ENCODE data around the gene ISYNA1.

The ISYNA1 gene

DNA sequence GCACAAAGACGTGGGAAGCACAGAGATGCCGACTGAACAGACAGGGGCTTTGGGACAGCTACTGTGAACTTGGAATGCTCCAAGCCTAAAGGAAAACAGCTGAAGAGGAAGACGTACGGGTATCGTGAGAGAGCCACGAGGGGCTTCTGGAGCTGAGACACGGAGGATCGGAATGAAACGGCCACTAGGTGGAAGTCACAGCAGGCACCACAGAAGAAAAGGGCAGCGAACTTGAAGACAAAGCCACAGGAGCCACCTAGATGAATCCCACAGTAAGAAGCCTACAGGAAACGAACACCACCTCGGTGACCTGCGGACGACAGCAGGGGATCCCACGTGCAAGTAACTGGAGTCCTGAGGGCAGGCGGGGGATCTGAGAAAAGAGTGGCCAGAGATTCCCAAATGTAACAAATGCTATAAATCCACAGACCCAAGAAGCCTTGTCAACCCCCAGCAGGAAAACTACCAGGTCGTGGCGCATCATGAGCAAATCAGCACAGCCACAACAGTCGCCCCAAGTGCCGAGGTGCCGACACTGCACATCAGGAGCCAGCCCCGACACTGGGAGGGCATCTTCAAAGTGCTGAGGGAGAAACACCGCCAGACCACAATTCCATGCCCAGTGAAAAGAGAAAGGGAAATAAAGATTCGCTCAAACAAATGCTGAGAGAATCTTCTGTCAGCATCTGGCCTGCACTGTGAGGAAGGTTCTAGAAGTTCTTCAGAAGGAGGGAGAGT lies 39.3 kb upstream of the ISYNA1 start:
- TF ChIP-seq, protein P1, sequence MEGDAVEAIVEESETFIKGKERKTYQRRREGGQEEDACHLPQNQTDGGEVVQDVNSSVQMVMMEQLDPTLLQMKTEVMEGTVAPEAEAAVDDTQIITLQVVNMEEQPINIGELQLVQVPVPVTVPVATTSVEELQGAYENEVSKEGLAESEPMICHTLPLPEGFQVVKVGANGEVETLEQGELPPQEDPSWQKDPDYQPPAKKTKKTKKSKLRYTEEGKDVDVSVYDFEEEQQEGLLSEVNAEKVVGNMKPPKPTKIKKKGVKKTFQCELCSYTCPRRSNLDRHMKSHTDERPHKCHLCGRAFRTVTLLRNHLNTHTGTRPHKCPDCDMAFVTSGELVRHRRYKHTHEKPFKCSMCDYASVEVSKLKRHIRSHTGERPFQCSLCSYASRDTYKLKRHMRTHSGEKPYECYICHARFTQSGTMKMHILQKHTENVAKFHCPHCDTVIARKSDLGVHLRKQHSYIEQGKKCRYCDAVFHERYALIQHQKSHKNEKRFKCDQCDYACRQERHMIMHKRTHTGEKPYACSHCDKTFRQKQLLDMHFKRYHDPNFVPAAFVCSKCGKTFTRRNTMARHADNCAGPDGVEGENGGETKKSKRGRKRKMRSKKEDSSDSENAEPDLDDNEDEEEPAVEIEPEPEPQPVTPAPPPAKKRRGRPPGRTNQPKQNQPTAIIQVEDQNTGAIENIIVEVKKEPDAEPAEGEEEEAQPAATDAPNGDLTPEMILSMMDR (IDR thresholded peaks at IDR 0.05): no peak
- Histone ChIP-seq H3K4me3 (ENCODE audit: low read depth, low read length) (no peak overlapping the region), H3K79me2 (peaks cover 76% of the 10 kb centered on the region), H3K36me3 (ENCODE audit: control insufficient read depth, insufficient read depth, low read length) (no peaks in the 10 kb centered on the region), H3K9me3 (ENCODE audit: control insufficient read depth, low read length) (no peaks in the 10 kb centered on the region), H2AFZ (no peak overlapping the region), H3K4me2 (ENCODE audit: low read length) (no peak overlapping the region), H3K27me3 (ENCODE audit: control insufficient read depth, insufficient read depth, low read length) (no peaks in the 10 kb centered on the region), H3K4me1 (peaks cover 13% of the 10 kb centered on the region), H3K9ac (no peak overlapping the region), H3K27ac (no peak overlapping the region)

DNA sequence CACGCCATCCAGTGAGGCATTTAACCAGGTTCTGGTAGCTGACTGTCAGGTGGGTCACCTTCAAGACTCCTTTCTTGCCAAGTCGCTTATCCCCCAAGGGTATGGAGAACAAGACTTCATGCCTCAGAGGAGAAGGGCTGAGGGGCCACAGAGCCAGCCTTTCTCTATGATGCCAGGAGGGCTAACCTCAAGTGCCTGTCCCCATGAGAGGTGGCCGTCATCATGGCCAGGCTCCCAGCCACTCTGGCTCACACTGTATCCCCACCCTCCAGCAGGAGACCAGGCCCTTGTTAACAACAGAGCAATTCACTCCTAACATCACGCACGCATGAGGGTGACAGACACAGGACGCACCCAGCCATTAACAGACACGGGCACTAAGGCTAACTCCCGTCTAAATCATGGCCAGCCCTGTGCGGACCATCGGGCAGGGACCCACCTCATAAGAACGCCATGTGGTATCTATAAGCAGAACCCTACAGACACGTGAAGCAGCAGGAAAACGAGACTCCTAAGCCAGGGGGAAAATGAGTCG lies 38.6 kb upstream of the ISYNA1 start:
- Histone ChIP-seq H3K4me1 (peaks cover 13% of the 10 kb centered on the region), H2AFZ (no peak overlapping the region), H3K79me2 (peaks cover 76% of the 10 kb centered on the region), H3K27me3 (ENCODE audit: control insufficient read depth, insufficient read depth, low read length) (no peaks in the 10 kb centered on the region), H3K4me3 (ENCODE audit: low read depth, low read length) (no peak overlapping the region), H3K9me3 (ENCODE audit: control insufficient read depth, low read length) (no peaks in the 10 kb centered on the region), H3K36me3 (ENCODE audit: control insufficient read depth, insufficient read depth, low read length) (no peaks in the 10 kb centered on the region), H3K9ac (no peak overlapping the region), H3K4me2 (ENCODE audit: low read length) (no peak overlapping the region), H3K27ac (no peak overlapping the region)
- TF ChIP-seq, protein P1 (IDR thresholded peaks at IDR 0.05): no peak

DNA sequence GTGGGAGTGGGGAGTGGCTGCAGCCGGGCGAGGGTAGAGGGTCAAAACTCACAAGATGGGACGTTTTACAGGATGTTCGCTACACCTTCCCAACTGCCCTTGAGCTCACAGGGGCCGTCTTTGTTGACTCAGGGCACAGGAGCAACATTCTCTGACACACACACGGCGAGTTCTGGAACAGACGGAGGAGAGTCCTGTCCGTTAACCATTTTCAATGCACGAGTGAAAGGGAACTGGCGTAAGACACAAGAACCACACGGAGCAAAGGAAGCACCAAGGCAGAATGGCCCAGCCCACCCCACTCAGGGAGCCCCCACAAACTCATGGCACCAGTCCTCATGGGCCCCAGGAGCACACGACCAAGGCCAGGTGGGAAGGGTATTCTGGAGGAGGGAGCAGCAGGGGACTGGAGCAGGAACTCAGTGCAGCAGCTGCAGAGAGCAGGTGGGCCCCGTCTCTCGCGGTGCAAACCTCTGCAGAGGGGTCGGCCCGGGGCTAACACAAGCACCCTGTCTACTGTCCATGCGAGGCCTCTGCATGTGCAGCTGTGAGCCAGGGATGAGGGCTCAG lies 37.9 kb upstream of the ISYNA1 start:
- Histone ChIP-seq H2AFZ (no peak overlapping the region), H3K4me2 (ENCODE audit: low read length) (no peak overlapping the region), H3K36me3 (ENCODE audit: control insufficient read depth, insufficient read depth, low read length) (no peaks in the 10 kb centered on the region), H3K9ac (no peak overlapping the region), H3K27ac (no peak overlapping the region), H3K27me3 (ENCODE audit: control insufficient read depth, insufficient read depth, low read length) (no peaks in the 10 kb centered on the region), H3K4me3 (ENCODE audit: low read depth, low read length) (no peak overlapping the region), H3K9me3 (ENCODE audit: control insufficient read depth, low read length) (no peaks in the 10 kb centered on the region), H3K79me2 (peaks cover 75% of the 10 kb centered on the region), H3K4me1 (peaks cover 13% of the 10 kb centered on the region)
- TF ChIP-seq, protein P1 (IDR thresholded peaks at IDR 0.05): no peak

DNA sequence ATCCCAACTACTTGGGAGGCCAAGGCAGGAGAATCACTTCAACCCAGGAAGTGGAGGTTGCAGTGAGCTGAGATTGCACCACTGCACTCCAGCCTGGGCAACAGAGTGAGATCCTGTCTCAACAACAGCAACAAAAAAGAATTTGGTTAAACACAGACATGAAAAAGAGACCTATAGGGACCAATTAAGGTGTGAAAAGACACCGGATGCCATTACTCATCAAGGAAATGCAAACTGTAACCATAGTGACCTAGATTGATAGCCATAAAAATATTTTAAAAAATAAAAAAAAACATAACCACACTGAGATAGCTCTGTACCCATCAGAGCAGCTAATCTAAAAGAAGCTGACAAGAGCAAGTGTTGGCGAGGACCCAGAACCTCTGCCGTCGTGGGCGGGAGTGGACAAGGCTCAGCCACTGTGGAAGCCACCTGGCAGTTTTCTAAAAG lies 37.1 kb upstream of the ISYNA1 start:
- TF ChIP-seq, protein P1 (IDR thresholded peaks at IDR 0.05): no peak
- peaks cover 5% of the 10 kb centered on the region for H3K4me1 ChIP-seq
- H3K27me3 ChIP-seq (ENCODE audit: control insufficient read depth, insufficient read depth, low read length): no peaks in the 10 kb centered on the region
- no peak overlapping the region for H3K4me3 ChIP-seq (ENCODE audit: low read depth, low read length)
- no peaks in the 10 kb centered on the region for H3K36me3 ChIP-seq (ENCODE audit: control insufficient read depth, insufficient read depth, low read length)
- no peak overlapping the region for H2AFZ ChIP-seq
- H3K4me2 ChIP-seq (ENCODE audit: low read length): no peak overlapping the region
- peaks cover 76% of the 10 kb centered on the region for H3K79me2 ChIP-seq
- H3K9me3 ChIP-seq (ENCODE audit: control insufficient read depth, low read length): no peaks in the 10 kb centered on the region
- no peak overlapping the region for H3K9ac ChIP-seq
- H3K27ac ChIP-seq: no peak overlapping the region
